H1 (cell line): Measurements from ENCODE around the gene C3AR1. TPM values are rescaled to one million over a fixed set of nuclear protein-coding genes. Genes with fewer than 3 reads are reported as not detected.

Experiments used
- CEBPB ChIP-seq: IDR thresholded peaks from 2 replicates; pipeline ENCODE4 v1.6.1; 2012; ENCODE audit warnings: low read depth, low read length
- EP300 ChIP-seq, 2 experiments: IDR thresholded peaks; 1 replicate in 1 of 2; 2 replicates in 1 of 2; pipeline ENCODE4 v1.6.1; 2011 to 2012; ENCODE audit warnings: low read depth in 2 of 2, low read length in 2 of 2, mild to moderate bottlenecking in 2 of 2, borderline replicate concordance in 1 of 2, inconsistent platforms in 1 of 2, moderate library complexity in 1 of 2
- RBBP5 ChIP-seq: IDR thresholded peaks from 2 replicates; pipeline ENCODE4 v1.7.1; 2012; ENCODE audit warnings: low read depth, mild to moderate bottlenecking, inconsistent platforms, low read length, moderate library complexity, borderline replicate concordance
- SRF ChIP-seq: IDR thresholded peaks from 2 replicates; pipeline ENCODE4 v1.6.1; 2011; ENCODE audit warnings: mild to moderate bottlenecking, low read depth, low read length, moderate library complexity
- polyA plus RNA-seq, 7 experiments: library from polyadenylated mRNA; depleted of rRNA in 3 of 7; stranded (reverse) in 5 of 7; unstranded in 2 of 7; fragments of >200 nt in 5 of 7; fragments of 200-250 nt in 2 of 7; gene quantifications; 1 replicate in 5 of 7; 2 replicates in 1 of 7; 4 replicates in 1 of 7; pipeline versions ENCODE4 v1.2.1 to v1.2.3, GENCODE V29; 2011 to 2013; ENCODE audit warnings: missing spikeins in 2 of 7, mixed read lengths in 2 of 7
- total RNA-seq: library from RNA; stranded (reverse); fragmentation: NEBNext Ultra II Directional; extraction: Animal tissue kit (Norgen Biotek cat#: 25700); gene quantifications from 2 replicates; pipeline ENCODE4 v1.2.1, GENCODE V29; 2021

Gene C3AR1
- total and polyA plus RNA-seq, 2 of the 8 experiments (the other 6 are each of a cell fraction or from before 2014, with no cell fraction given), result not detected

GRCh38 chr12:8030189-8030588, 36.0 kb downstream of the C3AR1 start (continued):
- TF ChIP-seq RBBP5 (no peak), EP300 (IDR thresholded peaks at IDR 0.05; ENCODE audit: borderline replicate concordance in 1 of 2, low read depth in 2 of 2, low read length in 2 of 2) (no peak), CEBPB (no peak), SRF (no peak)
